GM12878 (cell line): Measurements from ENCODE around the gene WNT11. TPM values are rescaled to one million over a fixed set of nuclear protein-coding genes. Genes with fewer than 3 reads are reported as not detected.

Experiments
- ATAC-seq: fragments of 200-7000 bp; cut with Tn5 transposase; 3 replicates; pipeline ENCODE4 v1.9.1; 2020; ENCODE audit warnings: mild to moderate bottlenecking, moderate library complexity
- BruUV-seq: library from RNA; stranded (reverse); fragments of 400-500 nt; replicated peaks from 2 replicates; lab custom pipeline; 2021; lab: Mats Ljungman, UMichigan
- CTCF ChIA-PET: fragments of 300-600 bp; sonication (Branson Sonifier 250); formaldehyde crosslinking; extraction: SDS; loops from one replicate; lab custom pipeline; 2021; ENCODE audit warnings: inconsistent platforms; lab: Yijun Ruan, JAX
- POLR2A ChIA-PET: fragments of 350-600 bp; formaldehyde crosslinking; extraction: SDS; loops from one replicate; lab custom pipeline; 2021; ENCODE audit warnings: inconsistent platforms; lab: Charles Lee
- RAD21 ChIA-PET: fragments of 300-600 bp; sonication (Branson Sonifier 250); formaldehyde crosslinking; loops from one replicate; lab custom pipeline; 2023; ENCODE audit warnings: antibody characterized with exemption; ENCODE audit not compliant: unreplicated experiment; lab: Charles Lee
- SMC1A ChIA-PET: fragments of 300-600 bp; sonication (Branson Sonifier 250); formaldehyde crosslinking; loops from one replicate; lab custom pipeline; 2023; ENCODE audit not compliant: unreplicated experiment, uncharacterized antibody; lab: Charles Lee
- DNase-seq: peaks from one replicate; pipeline ENCODE4 v3.0.0-alpha.2; 2011; ENCODE audit warnings: low read depth, low spot score
- FAIRE-seq: peaks from 3 replicates; lab custom pipeline; 2011; peaks lifted over from hg19 to GRCh38; lab: Jason Lieb, UNC
- H2AFZ ChIP-seq: 2 replicates; pipeline ENCODE4 v1.6.0; 2011; ENCODE audit warnings: low read depth, low read length, control low read depth; ENCODE audit not compliant: control insufficient read depth
- H3K27ac ChIP-seq: 2 replicates; pipeline ENCODE4 v1.5.1; 2011; ENCODE audit warnings: control low read depth; ENCODE audit not compliant: control insufficient read depth, insufficient read depth
- H3K27me3 ChIP-seq, 2 experiments: replicated peaks in 1 of 2; 2 replicates each; pipeline versions ENCODE4 v1.6.0 to v1.6.1; 2011; ENCODE audit warnings: low read length in 1 of 2; ENCODE audit not compliant: control insufficient read depth in 2 of 2, insufficient read depth in 2 of 2
- H3K36me3 ChIP-seq, 2 experiments: 2 replicates each; pipeline ENCODE4 v1.5.1; 2011; ENCODE audit warnings: low read length in 1 of 2; ENCODE audit not compliant: control insufficient read depth in 2 of 2, insufficient read depth in 2 of 2
- H3K4me1 ChIP-seq: 2 replicates; pipeline ENCODE4 v1.6.1; 2011; ENCODE audit warnings: mild to moderate bottlenecking, low read length, moderate library complexity, mixed read lengths; ENCODE audit not compliant: control insufficient read depth, insufficient read depth
- H3K4me2 ChIP-seq: 2 replicates; pipeline ENCODE4 v1.6.0; 2011; ENCODE audit warnings: control low read depth; ENCODE audit not compliant: control insufficient read depth, insufficient read depth
- H3K4me3 ChIP-seq: fragments of 200-600 bp; sonication (generic); 2 replicates; pipeline ENCODE4 v1.5.1; 2016
- H3K79me2 ChIP-seq: 2 replicates; pipeline ENCODE4 v1.6.0; 2011; ENCODE audit warnings: low read length; ENCODE audit not compliant: control insufficient read depth, insufficient read depth
- H3K9ac ChIP-seq: 2 replicates; pipeline ENCODE4 v1.8.0; 2011; ENCODE audit warnings: low read length, control low read depth, mixed read lengths; ENCODE audit not compliant: control insufficient read depth, insufficient read depth
- H3K9me3 ChIP-seq: replicated peaks from 3 replicates; pipeline ENCODE4 v1.5.1; 2011; ENCODE audit warnings: mild to moderate bottlenecking, low read length; ENCODE audit not compliant: control insufficient read depth, insufficient read depth
- H4K20me1 ChIP-seq: 2 replicates; pipeline ENCODE4 v1.6.0; 2011; ENCODE audit not compliant: control insufficient read depth, insufficient read depth
- EED ChIP-seq: sonication (generic); IDR thresholded peaks from 2 replicates; pipeline ENCODE4 v1.6.1; 2016; ENCODE audit warnings: antibody characterized with exemption, low read depth
- NFYA ChIP-seq: IDR thresholded peaks from 2 replicates; pipeline ENCODE4 v1.6.1; 2011; ENCODE audit warnings: low read depth, mild to moderate bottlenecking, low read length, improper control_type of control experiment, borderline replicate concordance
- NFYB ChIP-seq: IDR thresholded peaks from 2 replicates; pipeline ENCODE4 v1.6.1; 2011; ENCODE audit warnings: low read depth, mild to moderate bottlenecking, low read length, improper control_type of control experiment, moderate library complexity; ENCODE audit not compliant: insufficient read depth
- REST ChIP-seq: IDR thresholded peaks from 2 replicates; pipeline ENCODE4 v1.6.1; 2012; ENCODE audit warnings: mild to moderate bottlenecking, low read depth, low read length
- TCF12 ChIP-seq: IDR thresholded peaks from 2 replicates; pipeline ENCODE4 v1.6.1; 2011; ENCODE audit warnings: low read depth, mild to moderate bottlenecking, low read length
- TCF7 ChIP-seq: IDR thresholded peaks from 2 replicates; pipeline ENCODE4 v1.6.1; 2014; ENCODE audit warnings: antibody characterized with exemption, borderline replicate concordance
- YY1 ChIP-seq: IDR thresholded peaks from 2 replicates; pipeline ENCODE4 v1.6.1; 2011; ENCODE audit warnings: low read depth, mild to moderate bottlenecking, low read length
- WGBS: methylation state at CpG from one replicate; pipeline ENCODE4 v1.1.6; 2016; ENCODE audit warnings: low lambda C conversion rate; ENCODE audit not compliant: insufficient replicate concordance, insufficient coverage; ENCODE audit errors: missing lambda C conversion rate; 5-methylcytosine and 5-hydroxymethylcytosine counted together
- in situ Hi-C: fragments of 300-500 bp; cut with MboI; formaldehyde crosslinking; loops from 9 replicates; pipeline ENCODE4 v1.14.3; 2018; ENCODE audit warnings: mixed read lengths
- intact Hi-C: fragments of 100-400 bp; cut with micrococcal nuclease; formaldehyde crosslinking; loops from one replicate; pipeline ENCODE4 v1.14.2; 2022; ENCODE audit not compliant: unreplicated experiment
- polyA plus RNA-seq, 11 experiments: library from polyadenylated mRNA; depleted of rRNA in 4 of 11; unstranded in 6 of 11; stranded (reverse) in 5 of 11; fragments of >200 nt; fragmentation: Nextera tagmentation in 4 of 11; fragmentation: Illumina TruSeq in 1 of 11; extraction: Ambion mirVana in 4 of 11; extraction: Trizol in 1 of 11; gene quantifications; 1 replicate in 1 of 11; 2 replicates in 10 of 11; pipeline versions ENCODE4 v1.2.1 to v1.2.3, GENCODE V29; 2011 to 2016; ENCODE audit warnings: inconsistent platforms in 2 of 11, missing spikeins in 2 of 11, low read depth in 1 of 11
- total RNA-seq, 4 experiments: library from RNA; depleted of rRNA in 3 of 4; stranded (reverse); fragments of >200 nt in 3 of 4; fragmentation: Illumina TruSeq in 1 of 4; extraction: Trizol in 1 of 4; gene quantifications; 2 replicates each; pipeline versions ENCODE4 v1.2.1 to v1.2.3, GENCODE V29; 2013 to 2021

WNT11 gene
- total and polyA plus RNA-seq, 10 of the 15 experiments (the other 5 are each of a cell fraction or from before 2014, with no cell fraction given): 0.05 to 0.19 TPM; not detected in 8

DNA sequence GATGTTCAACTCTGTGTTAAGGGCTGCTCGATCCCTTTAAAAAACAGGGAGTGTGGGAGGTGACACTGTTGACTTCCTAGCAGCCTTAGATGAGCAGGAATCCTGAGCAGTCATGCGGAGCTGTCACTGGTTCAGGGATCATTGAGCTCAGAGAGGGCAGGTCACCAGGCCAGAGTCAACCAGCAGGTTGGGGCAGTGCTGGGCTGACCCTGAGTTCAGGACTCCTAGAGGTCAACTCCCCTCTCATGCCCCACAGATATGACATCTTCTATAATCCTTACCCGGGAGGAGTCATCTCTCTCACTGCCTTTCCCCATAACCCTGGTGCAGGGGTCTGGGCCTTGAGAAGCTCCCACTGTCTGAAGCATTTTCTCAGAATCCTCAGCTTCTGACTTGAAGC is 12.9 kb upstream of the WNT11 start:
- Histone ChIP-seq H3K9ac (no peak overlapping the region), H3K79me2 (no peaks in the 10 kb centered on the region), H2AFZ (no peak overlapping the region), H3K4me2 (no peak overlapping the region), H3K9me3 (no peaks in the 10 kb centered on the region)
- BruUV-seq: no TSS peak
- WGBS: 49% methylated on average over 3 of the region's 3 CpGs
- intact Hi-C loops: no loop called here
- in situ Hi-C loops: no loop called here
- no peak for ATAC-seq
- ChIA-PET POLR2A (interaction anchor here (0.6 kb wide), 1 partner anchor 213 kb away, joined by 3 read pairs; no protein-coding TSS in a partner anchor), CTCF (interaction anchor here (3.7 kb wide), 1 partner anchor 12 kb away, joined by 17 read pairs; no protein-coding TSS in a partner anchor), RAD21 (no interaction called here)
- no peak for FAIRE-seq
- TF ChIP-seq REST (no peak), EED (no peak), NFYB (no peak), NFYA (no peak), TCF7 (no peak), TCF12 (no peak), YY1 (no peak)
- TF ChIP-seq, all 136 proteins: peak for 0
- peaks cover 5% of the 10 kb centered on the region for H3K4me1 ChIP-seq
- no peak overlapping the region for H3K27ac ChIP-seq
- no peak for DNase-seq
- no peaks in the 10 kb centered on the region for H4K20me1 ChIP-seq
- SMC1A ChIA-PET: interaction anchor here (0.7 kb wide), 1 partner anchor 73 kb away, joined by 3 read pairs; no protein-coding TSS in a partner anchor
- H3K27me3 ChIP-seq: no peaks in the 10 kb centered on the region; a peak in 2 of 4 replicates
- H3K36me3 ChIP-seq: no peaks in the 10 kb centered on the region
- no peak overlapping the region for H3K4me3 ChIP-seq
